ENCODE measurements around the gene MRPL27.

MRPL27 gene

GRCh38 chr17:50360486-50361115 lies 12.4 kb downstream of the MRPL27 start:
- DNase-seq (ENCODE audit: low read depth) = no peak

GRCh38 chr17:50359998-50360461 lies 13.0 kb downstream of the MRPL27 start:
- no peak for DNase-seq (ENCODE audit: low read depth)

- no peak for DNase-seq (ENCODE audit: low read depth)
These were observed 13.8 kb downstream of the MRPL27 start for GRCh38 chr17:50359005-50359699.

GRCh38 chr17:50358177-50358576 lies 14.8 kb downstream of the MRPL27 start:
- DNase-seq (ENCODE audit: low read depth) = no peak

GRCh38 chr17:50356892-50357510 lies 16.0 kb downstream of the MRPL27 start:
- no peak for DNase-seq (ENCODE audit: low read depth)

GRCh38 chr17:50356418-50356817 lies 16.6 kb downstream of the MRPL27 start:
- no peak for DNase-seq (ENCODE audit: low read depth)

- no peak for DNase-seq (ENCODE audit: low read depth)
These were observed 17.2 kb downstream of the MRPL27 start for GRCh38 chr17:50355701-50356341.

- DNase-seq (ENCODE audit: low read depth) = no peak
These were observed 17.7 kb downstream of the MRPL27 start for GRCh38 chr17:50355336-50355700.

GRCh38 chr17:50354776-50355175 lies 18.2 kb downstream of the MRPL27 start:
- no peak for DNase-seq (ENCODE audit: low read depth)

- no peak for DNase-seq (ENCODE audit: low read depth)
These were observed 18.8 kb downstream of the MRPL27 start for GRCh38 chr17:50354198-50354597.

- DNase-seq (ENCODE audit: low read depth) = no peak
These were observed 19.3 kb downstream of the MRPL27 start for GRCh38 chr17:50353600-50354195.

- no peak for DNase-seq (ENCODE audit: low read depth)
These were observed 20.0 kb downstream of the MRPL27 start for GRCh38 chr17:50352693-50353599.

GRCh38 chr17:50352072-50352692 lies 20.8 kb downstream of the MRPL27 start:
- no peak for DNase-seq (ENCODE audit: low read depth)

- DNase-seq (ENCODE audit: low read depth) = no peak
These were observed 22.3 kb downstream of the MRPL27 start for GRCh38 chr17:50350733-50351132.

- no peak for DNase-seq (ENCODE audit: low read depth)
These were observed 23.8 kb downstream of the MRPL27 start for GRCh38 chr17:50349243-50349600.

GRCh38 chr17:50348522-50349242 lies 24.3 kb downstream of the MRPL27 start:
- no peak for DNase-seq (ENCODE audit: low read depth)

GRCh38 chr17:50347894-50348291 lies 25.1 kb downstream of the MRPL27 start:
- no peak for DNase-seq (ENCODE audit: low read depth)

- no peak for DNase-seq (ENCODE audit: low read depth)
These were observed 25.7 kb downstream of the MRPL27 start for GRCh38 chr17:50347117-50347893.

GRCh38 chr17:50346313-50347116 lies 26.5 kb downstream of the MRPL27 start:
- DNase-seq (ENCODE audit: low read depth) = no peak

Data from stimulated activated CD8-positive, alpha-beta memory T cell treated with anti-CD3 and anti-CD28 coated beads, Interleukin-12 subunit alpha, Interleukin-12 subunit beta, amount 100 ng/mL, for 1 hour (primary cell).